Activated naive CD8-positive, alpha-beta T cell (primary cell): ENCODE data around the gene ALX4.

Experiments
- H3K27ac Mint-ChIP-seq: one replicate; pipeline ENCODE4 v1.8.0; 2021; ENCODE audit warnings: mixed read lengths
- H3K27me3 Mint-ChIP-seq: one replicate; pipeline ENCODE4 v1.8.0; 2021; ENCODE audit warnings: mixed read lengths
- H3K36me3 Mint-ChIP-seq: one replicate; pipeline ENCODE4 v1.8.0; 2021; ENCODE audit warnings: mixed read lengths
- H3K4me1 Mint-ChIP-seq: one replicate; pipeline ENCODE4 v1.8.0; 2021; ENCODE audit warnings: low read depth, mixed read lengths
- H3K4me3 Mint-ChIP-seq: one replicate; pipeline ENCODE4 v1.8.0; 2021; ENCODE audit warnings: mild to moderate bottlenecking, mixed read lengths
- H3K9me3 Mint-ChIP-seq: one replicate; pipeline ENCODE4 v1.8.0; 2021; ENCODE audit warnings: low read depth, mixed read lengths

ALX4 gene

DNA sequence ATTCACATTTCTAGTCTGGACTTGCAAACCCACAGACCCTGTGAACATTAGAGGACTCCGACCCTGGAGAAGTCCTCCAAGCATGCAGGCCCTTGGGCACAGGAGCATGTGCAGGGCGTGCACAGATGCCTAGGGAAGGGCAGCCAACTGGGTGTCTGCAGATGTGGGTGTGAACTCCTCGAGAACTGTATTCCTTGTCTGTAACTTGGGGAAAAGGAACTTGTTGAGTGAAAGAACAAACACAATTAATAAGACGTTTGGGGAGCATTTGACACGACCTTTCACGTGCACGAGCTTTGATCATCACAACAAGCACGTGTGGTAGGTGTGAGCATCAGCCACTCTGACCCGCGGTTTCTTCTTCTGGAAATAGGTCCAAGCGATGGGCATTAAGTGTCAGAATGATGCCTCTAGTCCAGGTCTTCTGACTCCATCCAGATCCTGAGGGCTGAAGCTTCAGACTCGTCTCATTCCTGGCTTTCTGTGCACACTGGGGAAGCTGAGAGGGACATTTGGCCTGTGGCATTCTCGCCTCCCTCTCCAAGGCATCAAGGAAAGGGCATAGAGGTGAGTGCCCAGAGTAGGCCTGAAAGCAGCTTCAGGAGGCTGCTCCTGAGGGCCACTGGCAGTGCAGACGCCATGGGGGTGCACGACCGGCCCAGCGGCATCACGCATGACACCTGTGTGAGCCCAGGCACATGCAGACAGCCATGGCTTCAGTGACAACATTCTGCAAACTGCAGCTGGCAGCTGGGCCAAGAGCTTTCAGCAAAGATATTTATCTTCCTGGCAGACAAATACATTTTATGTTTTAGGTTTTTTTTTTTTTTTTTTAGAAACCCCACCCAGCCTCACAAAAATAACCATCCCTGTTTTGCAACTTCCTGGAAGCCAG is 32.5 kb downstream of the ALX4 start:
- Mint-ChIP-seq H3K4me1 (no peaks in the 10 kb centered on the region), H3K27ac (no peak overlapping the region), H3K4me3 (no peak overlapping the region), H3K9me3 (no peaks in the 10 kb centered on the region), H3K36me3 (no peaks in the 10 kb centered on the region), H3K27me3 (no peaks in the 10 kb centered on the region)

DNA sequence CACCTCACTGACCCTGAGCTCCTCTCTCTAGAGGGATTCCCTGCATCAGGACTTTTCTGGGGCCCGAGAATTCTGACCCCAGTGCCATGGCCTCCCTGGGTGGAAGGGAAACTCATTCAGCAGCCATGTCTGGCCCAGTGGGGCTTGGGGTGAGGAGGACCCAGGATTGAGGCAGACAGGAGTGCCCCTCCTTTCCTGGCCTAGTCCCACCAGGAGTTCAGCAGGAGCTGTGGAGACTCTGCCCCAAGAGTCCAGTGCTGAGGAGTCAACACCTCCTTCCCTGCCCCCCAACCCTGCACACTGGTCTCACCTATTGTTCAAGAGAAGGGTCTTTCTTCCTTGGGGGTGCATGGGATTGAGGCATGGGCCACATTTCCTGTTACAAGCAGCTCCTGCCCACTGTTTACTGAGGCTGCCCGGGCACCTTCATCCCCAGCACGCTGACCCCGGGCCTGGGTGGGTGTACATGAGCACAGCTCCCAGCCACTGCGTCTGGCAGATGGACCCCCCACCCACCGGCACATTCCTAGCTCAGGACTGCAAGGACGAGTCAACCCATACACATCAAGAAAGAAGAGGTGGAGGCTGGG is 33.9 kb downstream of the ALX4 start:
- Mint-ChIP-seq H3K9me3 (no peaks in the 10 kb centered on the region), H3K27me3 (no peaks in the 10 kb centered on the region), H3K4me1 (no peaks in the 10 kb centered on the region), H3K4me3 (no peak overlapping the region), H3K36me3 (no peaks in the 10 kb centered on the region), H3K27ac (no peak overlapping the region)

DNA sequence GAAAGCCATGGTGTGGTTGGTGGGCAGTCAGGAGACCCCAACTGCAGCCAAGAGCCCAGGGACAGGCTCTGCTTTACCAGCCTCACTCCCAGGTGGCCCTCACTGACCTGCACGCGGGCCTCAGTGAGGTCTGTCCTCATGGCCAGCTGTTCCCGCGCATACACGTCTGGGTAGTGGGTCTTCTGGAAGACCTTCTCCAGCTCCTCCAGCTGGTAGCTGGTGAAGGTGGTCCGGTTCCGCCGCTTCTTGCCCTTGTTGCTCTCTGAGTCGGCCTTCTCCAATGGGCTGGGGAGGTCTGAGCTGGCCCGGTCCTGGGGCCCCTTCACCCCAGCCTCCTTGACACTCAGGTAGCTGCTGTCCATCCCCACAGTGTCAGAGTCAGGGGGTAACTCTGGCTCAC is 34.7 kb downstream of the ALX4 start:
- no peak overlapping the region for H3K27ac Mint-ChIP-seq
- H3K9me3 Mint-ChIP-seq = no peaks in the 10 kb centered on the region
- H3K27me3 Mint-ChIP-seq = no peaks in the 10 kb centered on the region
- H3K4me3 Mint-ChIP-seq = no peak overlapping the region
- H3K4me1 Mint-ChIP-seq = no peaks in the 10 kb centered on the region
- H3K36me3 Mint-ChIP-seq = no peaks in the 10 kb centered on the region

DNA sequence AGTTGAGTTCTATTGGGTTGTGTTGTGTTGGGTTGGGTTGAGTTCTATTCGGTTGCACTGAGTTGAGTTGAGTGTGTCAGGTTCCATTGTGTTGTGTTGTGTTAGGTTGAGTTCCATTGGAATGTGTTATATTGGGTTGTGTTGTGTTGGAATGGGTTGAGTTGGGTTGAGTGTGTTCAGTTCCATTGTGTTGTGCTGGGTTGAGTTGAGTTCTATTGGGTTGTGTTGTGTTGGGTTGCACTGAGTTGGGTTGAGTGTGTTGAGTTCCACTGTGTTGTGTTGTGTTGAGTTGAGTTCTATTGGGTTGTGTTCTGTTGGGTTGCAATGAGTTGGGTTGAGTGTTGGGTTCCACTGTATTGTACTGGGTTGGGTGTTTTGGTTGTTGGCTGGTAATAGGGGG is 35.5 kb downstream of the ALX4 start:
- H3K27ac Mint-ChIP-seq = no peak overlapping the region
- H3K4me1 Mint-ChIP-seq = no peaks in the 10 kb centered on the region
- no peak overlapping the region for H3K4me3 Mint-ChIP-seq
- H3K36me3 Mint-ChIP-seq = no peaks in the 10 kb centered on the region
- H3K27me3 Mint-ChIP-seq = no peaks in the 10 kb centered on the region
- H3K9me3 Mint-ChIP-seq = no peaks in the 10 kb centered on the region

DNA sequence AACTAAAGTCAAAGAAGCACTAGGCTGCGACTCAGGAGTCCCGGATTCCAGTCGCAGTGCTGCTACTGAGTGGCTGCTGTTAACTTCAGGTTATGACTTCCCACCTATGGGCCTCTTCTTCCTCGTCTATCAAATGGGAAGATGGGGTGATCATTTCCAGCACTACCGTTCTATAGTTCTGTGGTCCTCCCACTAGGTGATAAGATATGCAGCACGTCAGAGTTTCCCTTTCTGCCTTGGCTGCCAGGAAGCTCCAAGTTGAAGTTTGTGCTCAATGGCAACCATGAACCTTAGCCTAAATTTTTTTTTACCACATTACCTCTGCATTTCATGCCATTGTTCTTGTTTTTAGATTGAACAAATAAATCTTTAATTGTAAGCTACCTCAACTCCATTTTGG is 38.7 kb downstream of the ALX4 start:
- H3K4me3 Mint-ChIP-seq = no peak overlapping the region
- H3K4me1 Mint-ChIP-seq = no peaks in the 10 kb centered on the region
- H3K9me3 Mint-ChIP-seq = no peaks in the 10 kb centered on the region
- no peak overlapping the region for H3K27ac Mint-ChIP-seq
- H3K36me3 Mint-ChIP-seq = no peaks in the 10 kb centered on the region
- H3K27me3 Mint-ChIP-seq = peaks cover 2% of the 10 kb centered on the region

- no peaks in the 10 kb centered on the region for H3K9me3 Mint-ChIP-seq
- peaks cover 2% of the 10 kb centered on the region for H3K27me3 Mint-ChIP-seq
- no peaks in the 10 kb centered on the region for H3K4me1 Mint-ChIP-seq
- no peak overlapping the region for H3K4me3 Mint-ChIP-seq
- no peaks in the 10 kb centered on the region for H3K36me3 Mint-ChIP-seq
- no peak overlapping the region for H3K27ac Mint-ChIP-seq
These were observed 39.3 kb downstream of the ALX4 start for GRCh38 chr11:44270403-44271273.

- peaks cover 2% of the 10 kb centered on the region for H3K27me3 Mint-ChIP-seq
- H3K4me1 Mint-ChIP-seq = no peaks in the 10 kb centered on the region
- H3K4me3 Mint-ChIP-seq = no peak overlapping the region
- H3K9me3 Mint-ChIP-seq = no peaks in the 10 kb centered on the region
- H3K36me3 Mint-ChIP-seq = no peaks in the 10 kb centered on the region
- H3K27ac Mint-ChIP-seq = no peak overlapping the region
These were observed 40.3 kb downstream of the ALX4 start for GRCh38 chr11:44269369-44270351.

DNA sequence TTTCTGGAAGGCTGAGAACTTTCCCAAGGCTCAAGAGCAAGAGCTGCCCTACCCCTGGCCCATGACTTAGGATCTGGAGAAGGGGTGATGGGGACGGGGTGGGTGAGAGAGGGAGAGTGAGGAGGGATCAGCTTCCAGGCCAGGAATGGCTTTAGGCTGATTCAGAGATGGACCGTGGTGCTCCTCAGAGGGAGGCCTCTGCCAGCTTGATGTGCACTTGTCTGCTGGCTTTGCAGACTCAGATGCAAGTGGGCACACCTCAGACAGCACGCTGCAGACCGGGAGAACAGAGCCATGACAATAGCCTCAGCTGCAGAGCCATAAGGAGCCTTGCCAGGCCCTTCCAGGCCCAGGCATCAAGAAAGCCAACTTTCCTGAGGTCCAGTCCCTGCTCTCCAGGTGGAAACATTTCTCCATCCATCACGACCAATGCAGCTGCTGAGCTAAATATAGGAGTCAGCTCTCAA is 41.3 kb downstream of the ALX4 start:
- H3K27me3 Mint-ChIP-seq = peaks cover 2% of the 10 kb centered on the region
- no peaks in the 10 kb centered on the region for H3K4me1 Mint-ChIP-seq
- no peak overlapping the region for H3K4me3 Mint-ChIP-seq
- H3K27ac Mint-ChIP-seq = no peak overlapping the region
- H3K9me3 Mint-ChIP-seq = no peaks in the 10 kb centered on the region
- H3K36me3 Mint-ChIP-seq = no peaks in the 10 kb centered on the region

GRCh38 chr11:44267750-44268613 is 42.0 kb downstream of the ALX4 start:
- Mint-ChIP-seq H3K9me3 (no peaks in the 10 kb centered on the region), H3K27ac (no peak overlapping the region), H3K4me3 (no peak overlapping the region), H3K36me3 (no peaks in the 10 kb centered on the region), H3K4me1 (no peaks in the 10 kb centered on the region), H3K27me3 (peaks cover 2% of the 10 kb centered on the region)

GRCh38 chr11:44267006-44267749 is 42.8 kb downstream of the ALX4 start:
- Mint-ChIP-seq H3K27ac (no peak overlapping the region), H3K4me3 (no peak overlapping the region), H3K27me3 (peaks cover 2% of the 10 kb centered on the region), H3K36me3 (no peaks in the 10 kb centered on the region), H3K9me3 (no peaks in the 10 kb centered on the region), H3K4me1 (no peaks in the 10 kb centered on the region)

DNA sequence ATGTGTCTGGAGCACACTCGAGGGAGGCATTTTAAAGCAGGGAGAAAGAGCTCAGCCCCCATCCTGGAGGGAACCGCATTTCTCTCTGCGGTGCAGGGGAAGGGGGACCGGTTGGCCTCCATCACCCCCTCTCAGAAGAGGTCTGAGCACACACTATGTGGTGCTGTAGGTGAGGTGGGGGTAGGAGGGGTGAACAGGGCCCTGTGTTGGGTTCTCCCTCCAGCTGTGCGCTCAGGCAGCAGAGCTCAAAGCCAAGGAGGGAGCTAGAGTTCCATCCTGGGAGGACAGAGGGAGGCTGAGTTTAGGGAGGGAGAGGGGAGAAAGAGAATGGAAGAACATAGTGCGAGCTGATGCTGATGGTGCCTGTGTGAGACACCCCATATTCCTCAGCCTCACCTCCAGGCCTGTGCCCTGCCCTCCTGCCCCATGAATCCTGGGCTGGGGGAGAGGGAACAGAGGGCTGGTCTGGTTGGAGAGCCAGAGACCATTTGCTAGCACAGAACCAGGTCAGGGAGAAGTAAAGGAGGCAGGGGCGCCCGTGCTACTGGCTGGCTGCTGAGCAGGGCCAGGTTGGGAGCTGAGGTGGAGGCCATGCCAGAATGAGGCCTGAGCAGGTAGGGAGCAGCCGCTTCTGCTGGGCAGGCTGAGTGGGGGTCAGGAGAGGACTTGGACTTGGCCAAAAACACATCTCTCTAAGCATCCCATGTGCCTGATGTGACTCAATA is 43.7 kb downstream of the ALX4 start:
- no peaks in the 10 kb centered on the region for H3K36me3 Mint-ChIP-seq
- H3K27ac Mint-ChIP-seq = no peak overlapping the region
- H3K4me1 Mint-ChIP-seq = no peaks in the 10 kb centered on the region
- peaks cover 2% of the 10 kb centered on the region for H3K27me3 Mint-ChIP-seq
- H3K9me3 Mint-ChIP-seq = no peaks in the 10 kb centered on the region
- H3K4me3 Mint-ChIP-seq = no peak overlapping the region

DNA sequence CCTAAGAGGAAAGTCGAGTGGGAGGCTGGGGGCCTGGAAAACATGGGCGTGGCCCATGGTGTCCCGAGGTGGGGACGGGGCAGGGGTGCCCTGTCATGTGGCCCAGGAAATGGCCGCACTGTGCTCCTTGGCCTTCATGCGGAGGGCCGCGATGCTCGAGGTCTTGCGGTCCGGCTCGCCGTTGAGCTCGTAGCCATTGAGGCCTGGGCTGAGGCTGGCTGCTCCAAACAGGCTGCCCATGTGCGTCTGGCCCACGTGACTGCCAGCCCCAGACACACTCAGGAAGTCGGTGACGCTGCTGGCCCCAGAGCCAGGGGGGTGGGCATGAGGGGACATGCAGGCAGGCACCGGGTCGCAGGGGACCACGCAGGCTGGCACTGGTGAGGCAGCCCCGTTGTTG is 45.2 kb downstream of the ALX4 start:
- Mint-ChIP-seq H3K4me1 (no peaks in the 10 kb centered on the region), H3K27ac (no peak overlapping the region), H3K4me3 (no peak overlapping the region), H3K27me3 (peaks cover 2% of the 10 kb centered on the region), H3K36me3 (no peaks in the 10 kb centered on the region), H3K9me3 (no peaks in the 10 kb centered on the region)
